Stromal cell of bone marrow (primary cell): ENCODE measurements around the gene NUBP1.
"Not testable (repeated sequence)": the region's sequence is repeated elsewhere in the genome, so short reads cannot be mapped to it uniquely, and the experiment has no call there.

Source experiments
- DNase-seq: peaks from one replicate; pipeline ENCODE4 v3.0.0-alpha.2; 2012; ENCODE audit warnings: low read depth

Gene NUBP1

DNA sequence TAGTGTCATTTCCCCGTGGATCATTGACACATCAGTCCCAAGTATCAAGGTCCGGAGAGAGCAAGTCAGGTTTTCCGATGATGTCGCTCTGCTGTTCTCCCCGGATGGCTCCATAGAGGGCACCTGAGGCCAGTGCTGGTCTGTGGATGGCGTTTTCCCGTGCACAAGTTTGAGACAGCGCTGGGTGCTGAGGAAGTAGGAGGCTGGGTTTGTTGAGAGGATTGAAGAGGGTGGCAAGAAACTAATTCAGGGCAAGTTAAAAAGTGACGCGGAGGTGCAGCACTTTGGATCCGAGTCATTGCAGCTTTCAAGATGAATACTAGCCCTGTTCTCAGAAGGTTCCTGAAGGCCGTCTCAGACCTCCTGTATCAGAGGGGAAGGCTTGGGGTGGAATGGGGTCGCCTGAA is 7.7 kb downstream of the NUBP1 start:
- no peak for DNase-seq

DNA sequence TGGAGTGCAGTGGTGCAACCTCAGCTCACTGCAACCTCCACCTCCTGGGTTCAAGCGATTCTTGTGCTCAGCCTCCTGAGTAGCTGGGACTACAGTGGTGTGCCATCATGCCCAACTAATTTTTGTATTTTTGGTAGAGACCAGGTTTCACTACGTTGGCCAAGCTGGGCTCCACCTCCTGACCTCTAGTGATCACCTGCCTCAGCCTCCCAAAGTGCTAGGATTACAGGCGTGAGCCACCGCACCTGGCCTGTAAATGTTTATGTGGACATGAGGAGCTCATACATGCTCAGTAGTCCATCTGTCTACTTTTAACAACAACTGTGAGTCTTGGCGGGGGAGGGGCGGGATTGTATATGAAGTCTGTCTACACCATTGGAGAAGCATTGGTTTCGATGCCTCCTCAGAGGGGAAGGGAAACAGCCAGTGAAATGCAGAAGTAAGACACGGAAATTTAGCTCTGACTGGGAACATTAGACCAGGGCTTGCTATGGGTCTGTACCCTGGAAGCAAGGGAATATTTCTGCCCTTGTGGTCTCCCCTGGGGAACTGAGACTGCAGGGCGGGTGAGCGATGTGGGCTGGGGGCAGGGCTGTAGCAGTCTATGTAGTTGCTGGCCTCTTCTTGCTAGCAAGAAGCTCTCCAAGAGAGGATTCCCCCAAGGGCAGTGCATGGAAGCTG is 9.3 kb downstream of the NUBP1 start:
- no peak for DNase-seq

DNA sequence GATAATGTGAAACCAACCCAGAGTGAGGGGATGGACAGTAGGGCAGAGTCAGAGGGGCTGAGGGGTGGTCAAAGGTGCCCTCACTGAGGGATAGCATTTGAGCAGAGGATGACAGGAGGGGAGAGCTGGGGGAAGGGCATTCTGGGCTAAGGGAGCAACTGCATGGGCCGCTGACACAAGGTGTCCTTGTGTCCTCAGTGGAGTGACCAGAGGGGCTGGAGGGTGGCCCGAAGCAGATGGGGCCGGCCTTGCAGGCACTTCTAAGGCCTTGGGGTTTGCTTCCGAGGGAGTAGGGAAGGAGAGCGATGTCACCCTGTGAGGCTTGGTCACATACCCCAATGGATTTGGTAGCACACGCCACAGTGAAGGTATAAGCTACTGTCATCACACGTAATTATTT is 10.0 kb downstream of the NUBP1 start:
- no peak for DNase-seq

DNA sequence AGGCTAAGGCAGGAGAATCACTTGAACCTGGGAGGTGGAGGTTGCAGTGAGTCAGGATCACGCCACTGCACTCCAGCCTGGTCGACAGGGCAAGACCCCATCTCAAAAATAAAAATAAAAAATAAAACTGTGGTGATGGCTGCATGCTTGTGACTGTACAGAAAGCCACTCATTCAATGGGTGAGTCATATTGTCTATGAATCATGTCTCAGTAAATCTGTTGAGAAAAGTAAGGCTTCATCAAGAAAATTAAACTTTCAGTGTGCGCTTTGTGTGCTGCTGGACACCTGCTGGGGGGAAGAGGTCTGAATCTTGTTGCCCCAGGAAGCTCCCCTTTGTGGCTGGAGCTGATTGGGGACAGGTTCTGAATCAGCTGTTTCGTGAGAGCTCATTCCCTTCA is 11.3 kb downstream of the NUBP1 start:
- DNase-seq, result peak; percentile 36

DNA sequence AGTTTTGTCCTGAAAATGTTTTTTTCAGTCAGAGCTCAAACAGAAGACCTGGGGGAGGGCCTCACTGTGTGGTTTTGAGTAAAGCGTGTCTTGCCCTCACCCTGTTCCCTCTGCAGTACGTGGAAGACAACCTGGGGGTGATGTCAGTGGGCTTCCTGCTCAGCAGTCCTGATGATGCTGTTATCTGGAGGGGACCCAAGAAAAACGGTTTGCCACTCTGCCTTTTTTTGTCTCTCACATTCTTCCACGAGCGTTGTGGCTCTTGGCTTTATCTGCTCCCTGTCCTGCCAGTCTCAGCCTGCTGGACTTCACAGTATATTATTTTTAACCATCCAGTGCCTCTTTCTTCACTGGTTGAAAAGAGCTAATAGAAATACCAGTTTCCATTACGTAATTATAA is 12.9 kb downstream of the NUBP1 start:
- no peak for DNase-seq

DNA sequence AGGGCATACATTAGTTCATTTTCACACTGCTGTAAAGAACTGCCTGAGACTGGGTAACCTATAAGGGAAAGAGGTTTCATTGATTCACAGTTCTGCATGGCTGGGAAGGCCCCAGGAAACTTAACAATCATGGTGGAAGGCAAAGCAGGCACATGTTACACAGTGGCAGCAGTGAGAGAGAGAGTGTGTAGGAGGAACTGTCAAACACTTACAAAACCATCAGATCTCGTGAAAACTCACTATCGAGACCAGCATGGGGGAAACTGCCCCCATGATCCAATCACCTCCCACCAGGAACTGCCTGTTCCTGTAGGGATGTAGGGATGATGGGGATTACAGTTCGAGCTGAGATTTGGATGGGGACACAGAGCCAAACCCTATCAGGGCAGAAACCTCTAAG is 17.2 kb downstream of the NUBP1 start:
- no peak for DNase-seq

DNA sequence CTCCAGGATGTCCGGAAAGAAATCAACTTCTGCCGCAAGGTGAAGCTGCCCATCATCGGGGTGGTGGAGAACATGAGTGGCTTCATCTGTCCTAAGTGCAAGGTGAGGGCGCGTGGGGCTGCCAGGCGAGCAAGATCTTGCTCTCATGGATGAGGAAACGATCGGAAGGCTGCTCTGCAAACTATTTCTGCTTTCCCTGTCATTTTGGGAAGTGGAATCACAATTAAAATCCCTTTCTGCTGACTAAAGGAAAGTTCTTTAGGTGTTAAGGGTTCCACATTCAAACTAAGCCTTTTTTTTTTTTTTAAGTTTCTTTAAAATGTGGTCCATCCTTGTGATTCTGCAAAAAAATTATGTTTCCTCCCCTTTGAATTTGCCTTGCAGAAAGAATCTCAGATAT is 17.7 kb downstream of the NUBP1 start:
- no peak for DNase-seq

DNA sequence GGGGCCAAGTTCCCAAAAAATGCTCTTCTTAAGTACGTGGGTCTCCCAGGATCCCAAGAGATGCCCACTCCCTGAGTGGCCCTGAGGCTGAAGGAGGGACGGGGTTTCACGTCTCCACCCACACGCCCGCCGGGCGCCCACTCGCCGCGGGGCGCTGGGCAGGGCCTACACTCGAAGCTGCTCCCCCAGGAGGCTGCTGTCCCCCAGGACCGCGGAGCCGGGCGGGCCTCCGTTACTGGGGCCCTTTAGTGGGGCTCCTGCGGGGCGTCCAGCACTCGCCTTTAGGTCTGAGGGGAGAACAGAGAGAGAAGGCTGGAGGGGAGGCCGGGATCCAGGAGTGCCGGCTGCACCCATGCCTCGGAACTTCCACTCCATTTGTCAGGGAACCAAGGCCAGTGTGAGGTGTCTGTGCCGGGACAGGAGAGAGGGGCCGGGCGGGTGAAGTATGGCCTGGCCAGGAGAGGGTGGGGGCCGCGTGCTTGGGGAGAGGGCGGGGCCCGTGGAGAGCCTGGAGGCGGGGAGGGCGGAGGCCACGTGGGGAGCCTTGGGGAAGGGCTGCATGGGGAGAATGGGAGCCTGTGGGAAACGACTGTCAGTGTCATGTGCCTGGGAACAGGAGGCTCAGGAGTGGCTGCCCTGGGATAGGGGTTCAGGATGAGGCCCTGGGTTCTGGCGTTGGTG is 18.8 kb downstream of the NUBP1 start:
- no peak for DNase-seq

DNA sequence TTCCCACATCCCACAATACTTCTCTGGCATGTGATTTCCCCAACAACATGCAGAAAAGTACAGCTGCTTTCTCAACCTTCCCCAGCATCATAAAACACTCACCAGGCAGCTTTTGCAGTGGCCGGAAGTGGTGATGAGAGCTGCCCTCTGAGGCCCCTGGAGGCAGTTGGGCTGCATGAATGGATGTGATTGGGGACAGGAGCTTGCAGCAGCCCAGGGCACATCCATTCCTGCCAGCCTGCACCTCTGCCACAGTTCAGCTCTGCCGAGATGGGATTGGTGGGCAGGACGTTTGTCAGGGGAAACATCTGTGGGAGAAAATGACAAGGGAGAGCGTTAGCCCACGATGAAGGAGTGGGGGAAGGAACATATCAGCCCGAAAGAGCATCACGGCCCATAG is 19.8 kb downstream of the NUBP1 start:
- DNase-seq, result no peak

DNA sequence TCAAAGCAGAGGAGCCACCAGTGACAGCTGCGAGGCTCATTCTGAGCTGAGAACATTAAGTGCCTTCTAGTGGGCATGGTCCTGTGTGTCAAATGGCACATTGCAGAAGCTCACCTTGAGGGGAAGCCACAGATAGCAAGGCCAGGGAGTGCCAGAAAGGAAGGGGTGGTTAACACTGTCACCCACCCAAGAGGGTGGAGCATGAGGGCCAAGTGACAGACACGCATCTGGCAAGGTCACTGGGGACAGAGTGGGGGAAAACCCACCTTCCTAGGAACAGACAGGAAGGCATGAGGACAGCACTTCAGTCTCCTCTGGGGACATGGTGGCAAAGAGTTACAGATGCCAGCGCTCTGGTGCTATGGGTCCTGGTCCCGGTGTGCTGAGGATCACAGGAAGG is 22.1 kb downstream of the NUBP1 start:
- DNase-seq, result no peak

DNA sequence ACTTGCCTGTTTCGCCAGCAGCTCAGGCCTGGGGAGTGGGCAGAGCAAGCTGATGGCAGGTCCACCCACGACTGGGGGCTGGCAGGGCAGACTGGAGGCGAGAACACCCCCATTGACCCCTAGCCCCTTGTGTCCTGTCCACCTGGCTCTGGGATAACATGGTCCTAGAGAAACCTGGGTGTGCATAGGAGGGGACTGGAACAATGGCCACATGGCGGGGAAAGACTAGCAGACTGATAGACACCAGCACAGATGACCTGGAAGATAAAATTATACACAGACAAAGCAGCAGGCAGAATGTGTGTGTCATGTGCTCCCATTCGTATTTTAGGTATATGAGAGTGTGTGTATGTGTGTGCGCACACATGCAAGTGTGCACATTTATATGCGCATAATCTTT is 23.5 kb downstream of the NUBP1 start:
- no peak for DNase-seq

DNA sequence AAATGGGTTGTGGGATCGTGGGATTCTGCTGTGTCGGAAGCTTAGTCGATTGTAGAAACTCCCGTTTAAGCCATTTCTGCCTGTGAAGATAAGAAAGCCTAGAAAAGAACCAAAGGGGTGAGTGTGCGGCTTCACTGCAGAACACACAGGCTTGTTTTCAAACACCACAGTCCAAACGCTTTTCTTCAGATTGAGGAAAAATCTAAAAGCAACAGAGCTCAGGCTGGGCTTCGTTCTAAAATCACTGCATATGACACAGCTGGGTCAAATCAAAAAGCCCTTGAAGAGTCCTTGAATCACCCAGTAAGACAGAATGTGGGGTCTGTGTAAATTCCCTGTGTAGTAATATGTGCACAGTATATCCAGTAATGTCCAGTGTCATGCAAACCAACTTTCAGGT is 25.7 kb downstream of the NUBP1 start:
- DNase-seq, result no peak

DNA sequence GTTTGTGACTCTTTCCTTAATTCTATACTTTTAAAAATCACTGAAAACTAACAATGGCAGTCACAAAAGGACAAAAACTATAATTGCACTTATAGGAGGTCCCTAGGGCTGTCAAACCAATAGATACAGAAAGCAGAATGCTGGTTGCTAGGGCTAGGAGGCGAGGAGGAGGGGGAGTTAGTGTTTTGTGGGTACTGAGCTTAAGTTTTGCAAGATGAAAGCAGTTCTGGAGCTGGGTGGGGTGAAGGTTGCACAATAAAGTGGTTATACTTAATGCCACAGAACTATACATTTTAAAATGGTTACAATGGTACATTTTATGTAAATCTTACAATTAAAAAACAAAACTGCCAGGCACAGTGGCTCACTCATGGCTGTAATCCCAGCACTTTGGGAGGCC is 27.3 kb downstream of the NUBP1 start:
- DNase-seq, result no peak

DNA sequence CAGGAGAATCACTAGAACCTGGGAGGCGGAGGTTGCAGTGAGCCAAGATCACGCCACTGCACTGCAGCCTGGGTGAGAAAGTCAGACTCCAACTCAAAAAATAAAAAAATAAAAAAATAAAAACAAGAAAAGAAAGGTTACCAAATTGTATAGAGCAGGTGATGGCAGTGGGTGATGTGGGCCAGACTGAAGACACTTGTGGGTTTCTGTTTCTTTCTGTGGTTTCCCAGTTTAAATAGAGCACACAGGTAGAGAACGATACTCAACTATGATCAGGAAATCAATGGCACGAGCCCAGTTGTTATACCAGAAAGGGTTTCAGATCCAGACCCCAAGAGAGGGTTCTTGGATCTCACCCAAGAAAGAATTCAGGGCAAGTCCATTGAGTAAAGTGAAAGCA is 32.6 kb downstream of the NUBP1 start:
- no peak for DNase-seq

DNA sequence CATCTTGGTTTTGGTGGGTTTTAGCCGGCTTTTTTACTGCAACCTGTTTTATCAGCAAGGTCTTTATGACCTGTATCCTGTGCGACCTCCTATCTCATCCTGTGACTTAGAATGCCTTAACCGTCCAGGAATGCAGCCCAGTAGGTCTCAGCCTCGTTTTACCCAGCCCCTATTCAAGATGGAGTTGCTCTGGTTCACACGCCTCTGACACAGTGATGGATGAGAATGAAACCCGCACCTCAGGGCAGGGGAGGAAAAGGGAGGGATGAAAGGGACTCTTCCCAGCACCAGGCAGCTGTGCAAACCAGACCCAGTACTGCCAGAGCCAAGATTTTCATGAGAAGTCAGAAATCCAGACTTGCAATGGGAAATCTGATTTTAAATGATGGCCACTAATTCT is 33.3 kb downstream of the NUBP1 start:
- DNase-seq, result not testable (repeated sequence)

DNA sequence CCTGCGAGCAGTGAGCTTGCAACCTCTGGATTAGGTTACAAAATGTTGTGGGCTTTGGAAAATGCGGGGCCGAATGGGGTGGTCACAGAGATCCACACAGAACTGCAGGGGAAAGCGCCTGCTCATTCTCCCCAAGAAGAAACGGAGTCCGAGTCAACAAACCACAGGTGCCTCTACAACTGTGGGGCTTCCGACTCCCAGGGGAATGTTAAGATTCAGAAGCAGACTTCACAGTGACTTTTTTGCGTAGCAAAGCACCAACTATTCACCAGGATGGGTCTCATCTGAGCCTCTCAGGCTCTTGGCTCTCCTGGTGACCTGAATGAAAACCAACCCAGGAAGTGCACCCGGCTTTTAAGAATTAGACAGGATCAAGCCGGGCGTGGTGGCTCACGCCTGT is 33.7 kb downstream of the NUBP1 start:
- no peak for DNase-seq

DNA sequence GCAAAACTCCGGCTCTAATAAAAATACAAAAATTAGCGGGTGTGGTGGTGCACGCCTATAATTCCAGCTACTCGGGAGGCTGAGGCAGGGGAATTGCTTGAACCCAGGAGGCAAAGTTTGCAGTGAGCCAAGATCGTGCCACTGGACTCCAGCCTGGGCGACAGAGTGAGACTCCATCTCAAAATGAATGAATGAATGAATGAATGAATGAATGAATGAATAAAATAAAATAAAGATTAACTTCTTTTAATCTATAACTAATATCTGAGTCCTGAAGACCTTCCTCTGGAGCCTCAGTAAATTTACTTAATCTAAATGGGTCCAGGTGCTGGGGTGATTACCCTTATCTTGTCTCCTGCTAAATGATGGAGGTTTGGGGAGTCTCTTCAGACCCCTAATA is 36.3 kb downstream of the NUBP1 start:
- DNase-seq, result not testable (repeated sequence)

DNA sequence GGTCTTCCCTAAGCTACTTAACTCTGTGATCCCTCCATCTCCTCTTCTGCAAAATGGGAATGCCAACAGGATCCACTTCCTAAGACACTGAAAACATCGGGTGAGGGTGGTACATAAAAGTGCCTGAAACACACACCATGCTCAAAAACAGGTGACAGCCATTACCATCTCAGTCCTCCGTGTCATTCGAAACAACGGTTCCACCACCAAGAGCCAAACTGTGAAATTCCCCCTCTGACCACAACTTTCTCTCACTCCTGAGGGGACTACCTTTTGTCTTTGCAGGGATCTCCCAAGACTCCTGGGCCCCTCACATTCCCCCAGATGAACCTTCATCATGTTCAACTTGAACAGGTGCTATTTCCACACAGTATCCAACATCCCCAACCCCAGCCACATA is 37.0 kb downstream of the NUBP1 start:
- no peak for DNase-seq

DNA sequence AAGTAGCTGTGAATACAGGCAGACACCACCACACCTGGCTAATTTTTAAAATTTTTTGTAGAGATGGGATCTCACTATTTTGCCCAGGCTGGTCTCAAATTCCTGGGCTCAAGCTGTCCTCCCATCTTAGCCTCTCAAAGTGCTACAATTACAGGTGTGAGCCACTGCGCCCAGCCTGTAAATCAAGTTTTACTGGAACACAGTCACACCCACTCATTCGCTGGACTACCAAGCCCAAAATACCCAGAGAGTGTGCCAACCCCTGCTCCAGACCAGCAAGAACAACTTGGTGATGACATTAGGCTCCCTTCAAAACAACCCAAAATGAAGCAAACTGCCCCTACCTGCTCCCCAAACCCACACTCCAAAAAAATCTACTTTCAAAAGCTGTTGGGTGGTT is 39.0 kb downstream of the NUBP1 start:
- no peak for DNase-seq

DNA sequence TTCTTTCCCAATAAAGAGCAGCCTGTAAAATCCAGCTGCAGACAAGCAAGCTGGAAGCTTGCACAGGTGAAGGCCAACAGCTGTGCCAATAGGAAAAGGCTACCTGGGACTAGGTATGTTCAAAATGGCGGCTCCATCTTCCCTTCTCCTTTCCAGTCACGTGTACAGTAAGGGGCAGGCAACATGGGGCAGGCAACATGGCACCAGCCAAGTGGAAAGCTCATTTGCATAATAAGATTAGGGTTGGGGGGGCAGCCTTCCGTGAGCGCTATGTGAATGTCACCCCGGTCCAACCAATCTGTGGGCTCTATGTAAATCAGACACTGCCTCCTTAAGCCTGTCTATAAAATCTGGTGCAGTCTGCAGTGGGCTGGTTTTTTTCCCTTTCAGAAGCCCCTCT is 43.7 kb downstream of the NUBP1 start:
- no peak for DNase-seq

DNA sequence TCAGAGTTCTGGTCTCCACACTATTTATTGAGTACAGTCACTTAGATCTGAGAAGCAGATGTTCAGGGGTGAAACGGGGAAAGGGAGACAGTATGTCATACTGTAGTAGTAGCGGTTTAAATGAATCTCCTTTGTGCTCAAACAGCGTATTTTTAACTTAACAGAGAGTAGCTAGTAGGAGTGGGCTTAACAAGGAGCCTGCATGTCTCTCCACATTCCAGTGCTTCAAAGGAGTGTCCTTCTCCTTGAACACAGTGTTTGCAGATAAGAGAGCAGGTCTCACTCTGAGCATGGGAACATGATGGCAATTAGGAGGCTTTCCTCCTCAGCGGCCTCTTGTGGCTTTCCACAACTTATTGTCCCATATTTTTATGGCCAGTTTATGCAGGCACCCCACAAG is 45.0 kb downstream of the NUBP1 start:
- not testable (repeated sequence) for DNase-seq

DNA sequence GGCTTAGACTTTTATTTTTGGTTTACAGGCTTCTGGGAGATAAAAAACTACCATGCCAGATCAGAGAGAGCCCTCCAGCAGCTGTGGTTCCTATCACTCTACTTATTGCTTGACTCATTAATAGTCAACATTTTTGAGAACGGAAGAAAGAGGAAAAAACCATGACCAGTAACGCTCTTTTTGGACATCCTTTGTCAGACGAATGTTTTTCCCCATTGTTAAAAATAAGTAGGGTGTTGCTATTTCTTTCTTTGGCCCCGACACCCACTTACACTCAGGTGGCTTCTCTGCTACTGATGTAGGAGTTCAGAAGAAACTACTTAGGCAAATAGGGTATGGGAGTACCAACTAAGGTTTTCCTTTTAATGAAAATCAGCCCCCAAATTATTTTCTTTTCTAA is 47.4 kb downstream of the NUBP1 start:
- DNase-seq, result no peak

DNA sequence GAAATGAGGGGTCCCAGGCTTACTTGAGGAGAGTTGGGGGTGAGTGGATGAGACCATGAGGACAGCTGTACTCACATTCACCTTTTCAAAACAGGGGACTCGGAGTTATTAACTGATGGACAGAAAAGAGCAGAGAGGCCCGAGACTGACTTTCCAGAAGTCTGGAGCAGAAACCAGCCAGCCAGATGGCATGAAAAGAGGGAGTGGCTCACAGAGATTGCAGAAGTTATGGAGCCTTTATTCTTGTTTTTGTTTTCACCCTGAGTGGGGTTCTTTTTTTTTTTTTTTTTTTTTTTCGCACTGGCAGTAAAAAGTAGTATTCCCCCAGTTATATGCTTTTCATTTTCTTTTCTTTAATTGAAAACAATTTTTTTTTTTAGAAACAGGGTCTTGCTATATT is 56.1 kb downstream of the NUBP1 start:
- DNase-seq, result no peak

DNA sequence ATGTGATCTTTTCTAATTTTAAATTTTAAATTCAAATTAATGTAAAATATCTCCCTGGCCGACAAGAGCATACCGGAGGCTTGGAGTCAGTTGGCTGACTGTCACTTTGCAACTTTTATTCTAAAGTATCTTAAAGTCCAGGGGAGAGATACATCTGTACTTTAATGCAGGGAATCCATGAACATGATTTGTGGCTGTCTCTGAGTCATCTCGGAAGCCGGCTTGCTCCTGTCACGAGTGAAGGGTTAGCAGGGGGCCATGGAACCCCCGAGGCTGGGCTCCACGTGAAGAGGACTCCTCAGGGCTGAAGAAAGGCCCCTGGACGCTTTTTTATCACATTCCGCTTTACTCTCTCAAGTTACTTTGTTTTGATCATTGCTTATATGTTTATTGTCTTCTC is 61.7 kb downstream of the NUBP1 start:
- DNase-seq, result no peak
